ENCODE measurements around the gene DDX18. TPM values are rescaled to one million over a fixed set of nuclear protein-coding genes. Genes with fewer than 3 reads are reported as not detected.

The DDX18 gene
- total RNA-seq, 1 donor from 2014 or later, result 77.4 TPM

GRCh38 chr2:117834992-117835391, 20.5 kb downstream of the DDX18 start:
- no peak for DNase-seq

GRCh38 chr2:117835990-117836760, 21.7 kb downstream of the DDX18 start:
- DNase-seq, result peak; percentile 67

- DNase-seq, result no peak
These were observed 30.8 kb downstream of the DDX18 start for GRCh38 chr2:117845304-117845703.

- DNase-seq, result no peak
These were observed 35.5 kb downstream of the DDX18 start for GRCh38 chr2:117850015-117850414.

- DNase-seq, result no peak
These were observed 36.0 kb downstream of the DDX18 start for GRCh38 chr2:117850461-117850860.

GRCh38 chr2:117851969-117852368, 37.5 kb downstream of the DDX18 start:
- DNase-seq, result no peak

GRCh38 chr2:117853316-117853715, 38.8 kb downstream of the DDX18 start:
- DNase-seq, result no peak

GRCh38 chr2:117853873-117854272, 39.4 kb downstream of the DDX18 start:
- DNase-seq, result no peak

- DNase-seq, result no peak
These were observed 40.1 kb downstream of the DDX18 start for GRCh38 chr2:117854610-117855009.

- no peak for DNase-seq
These were observed 41.4 kb downstream of the DDX18 start for GRCh38 chr2:117855886-117856285.

GRCh38 chr2:117856415-117857210, 42.1 kb downstream of the DDX18 start:
- DNase-seq, result no peak

- no peak for DNase-seq
These were observed 43.8 kb downstream of the DDX18 start for GRCh38 chr2:117858336-117858735.

GRCh38 chr2:117858892-117859531, 44.5 kb downstream of the DDX18 start:
- no peak for DNase-seq

GRCh38 chr2:117859532-117859911, 45.0 kb downstream of the DDX18 start:
- DNase-seq, result no peak

- DNase-seq, result no peak
These were observed 45.6 kb downstream of the DDX18 start for GRCh38 chr2:117859924-117860647.

GRCh38 chr2:117862459-117862858, 48.0 kb downstream of the DDX18 start:
- DNase-seq, result no peak

GRCh38 chr2:117875786-117876185, 61.3 kb downstream of the DDX18 start:
- DNase-seq, result no peak

- no peak for DNase-seq
These were observed 64.5 kb downstream of the DDX18 start for GRCh38 chr2:117879003-117879402.
